ENCODE measurements around the gene OR7E24. TPM values are rescaled to one million over a fixed set of nuclear protein-coding genes. Genes with fewer than 3 reads are reported as not detected.
"Not testable (repeated sequence)": the region's sequence is repeated elsewhere in the genome, so short reads cannot be mapped to it uniquely, and the experiment has no call there.

The OR7E24 gene
- total RNA-seq, result not detected

DNA sequence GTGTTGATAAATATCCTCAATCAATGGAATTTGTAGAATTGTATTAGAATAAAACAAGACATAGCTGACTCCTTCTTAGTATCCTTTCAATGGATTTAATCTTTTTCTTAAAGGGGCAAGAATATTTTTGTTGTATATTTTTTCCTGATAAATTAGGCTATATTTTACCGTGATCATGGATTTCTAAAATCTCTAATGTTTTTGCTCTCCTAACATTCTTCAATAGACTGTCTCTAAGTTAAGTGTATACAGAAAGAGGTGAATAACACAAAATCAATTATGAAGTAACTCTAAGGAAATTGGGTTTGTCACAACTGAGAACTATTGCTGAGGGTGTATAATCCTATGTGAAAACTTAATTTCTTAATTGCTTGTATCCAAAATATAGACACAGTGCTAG lies at the start of gene OR7E24:
OR7E24 (plus strand) TSS at position 301 of the 400 bp plus-strand sequence. CDS start 114 bp downstream, outside the sequence.
- H3K4me3 Mint-ChIP-seq, result no peak within 1 kb of the TSS
- ATAC-seq (ENCODE audit: low read depth) (no peak), DNase-seq (no peak)
- H3K4me1 Mint-ChIP-seq, result no peaks in the 10 kb centered on the region
- no peak within 1 kb of the TSS for H3K27ac Mint-ChIP-seq
- POLR2A ChIA-PET, result no interaction called here
- peaks cover 2% of the 10 kb centered on the region for H3K27me3 Mint-ChIP-seq
- no peaks in the 10 kb centered on the region for H3K36me3 Mint-ChIP-seq
- H3K9me3 Mint-ChIP-seq, result peaks cover 5% of the 10 kb centered on the region

DNA sequence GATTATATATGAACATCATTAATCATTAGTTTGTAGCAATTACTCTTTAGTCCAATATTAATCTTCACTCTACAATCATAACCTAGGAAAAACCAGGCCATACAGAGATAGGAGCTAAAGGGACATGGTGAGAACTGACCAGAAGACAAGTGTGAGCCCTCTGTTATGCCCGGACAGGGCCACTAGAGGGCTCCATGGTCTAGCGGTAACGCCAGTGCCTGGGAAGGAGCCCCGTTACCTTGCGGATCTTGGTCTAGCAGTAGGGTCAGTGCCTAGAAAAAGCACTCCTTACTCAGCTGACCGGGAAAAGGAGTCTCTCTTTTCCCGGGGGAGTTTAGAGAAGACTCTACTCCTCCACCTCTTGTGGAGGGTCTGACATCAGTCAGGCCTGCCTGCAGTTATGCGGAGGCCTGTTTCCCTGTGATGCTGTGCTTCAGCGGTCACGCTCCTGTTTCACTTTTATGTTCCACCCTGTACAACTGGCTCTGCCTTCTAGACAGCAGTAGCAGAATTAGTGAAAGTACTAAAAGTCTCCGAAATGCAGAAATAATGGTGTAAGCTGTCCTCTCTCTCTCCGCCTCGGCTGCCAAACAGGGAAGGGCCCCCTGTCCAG lies 45.1 kb upstream of the OR7E24 start:
- peak; percentile 47 for ATAC-seq (ENCODE audit: low read depth)
- Mint-ChIP-seq H3K4me3 (peak overlapping the region; percentile 65), H3K27me3 (peaks cover 8% of the 10 kb centered on the region), H3K4me1 (peaks cover 1% of the 10 kb centered on the region), H3K9me3 (no peaks in the 10 kb centered on the region), H3K27ac (no peak overlapping the region), H3K36me3 (no peaks in the 10 kb centered on the region)
- POLR2A ChIA-PET, result interaction anchor here (0.6 kb wide), 1 partner anchor 590 kb away, joined by 6 read pairs; no protein-coding TSS in a partner anchor
- DNase-seq, result peak; percentile 72

DNA sequence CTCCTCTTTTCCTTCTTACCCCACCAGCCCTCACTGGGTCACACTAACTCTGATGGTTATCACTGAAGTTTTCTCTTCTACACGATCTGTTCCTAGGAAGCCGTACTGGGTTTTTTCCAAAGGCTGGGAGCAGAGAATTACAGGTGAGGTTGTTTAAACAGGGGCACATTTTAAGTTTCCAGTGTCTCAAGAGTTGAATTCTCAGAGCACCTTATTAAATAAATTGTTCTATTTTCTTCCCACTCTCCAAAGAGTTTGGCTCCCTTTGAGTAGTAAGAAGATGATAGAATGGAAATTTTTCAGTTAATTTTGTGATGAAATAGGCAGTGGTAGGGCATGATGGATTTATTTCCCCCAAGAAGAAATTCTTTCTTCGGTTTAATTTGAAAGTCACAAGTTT lies 31.2 kb upstream of the OR7E24 start, which contains the start of gene OR7D4:
OR7D4 (minus strand) TSS at position 101 of the 400 bp plus-strand sequence. CDS start 4,752 bp downstream, outside the sequence.
- DNase-seq (no peak), ATAC-seq (ENCODE audit: low read depth) (no peak)
- H3K27ac Mint-ChIP-seq, result no peak within 1 kb of the TSS
- no peaks in the 10 kb centered on the region for H3K36me3 Mint-ChIP-seq
- no peak within 1 kb of the TSS for H3K4me3 Mint-ChIP-seq
- no peaks in the 10 kb centered on the region for H3K4me1 Mint-ChIP-seq
- H3K9me3 Mint-ChIP-seq, result peaks cover 7% of the 10 kb centered on the region
- POLR2A ChIA-PET, result no interaction called here
- no peaks in the 10 kb centered on the region for H3K27me3 Mint-ChIP-seq

DNA sequence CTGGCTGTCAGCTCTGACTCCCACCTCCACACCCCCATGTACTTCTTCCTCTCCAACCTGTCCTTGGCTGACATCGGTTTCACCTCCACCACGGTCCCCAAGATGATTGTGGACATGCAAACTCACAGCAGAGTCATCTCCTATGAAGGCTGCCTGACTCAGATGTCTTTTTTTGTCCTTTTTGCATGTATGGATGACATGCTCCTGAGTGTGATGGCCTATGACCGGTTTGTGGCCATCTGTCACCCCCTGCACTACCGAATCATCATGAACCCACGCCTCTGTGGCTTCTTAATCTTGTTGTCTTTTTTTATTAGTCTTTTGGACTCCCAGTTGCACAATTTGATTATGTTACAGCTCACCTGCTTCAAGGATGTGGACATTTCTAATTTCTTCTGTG lies 506 bp downstream of the OR7E24 start:
- H3K4me1 Mint-ChIP-seq, result no peaks in the 10 kb centered on the region
- H3K36me3 Mint-ChIP-seq, result no peaks in the 10 kb centered on the region
- H3K27me3 Mint-ChIP-seq, result peaks cover 2% of the 10 kb centered on the region
- DNase-seq (no peak), ATAC-seq (ENCODE audit: low read depth) (no peak)
- H3K4me3 Mint-ChIP-seq, result no peak overlapping the region
- POLR2A ChIA-PET, result no interaction called here
- H3K9me3 Mint-ChIP-seq, result peaks cover 5% of the 10 kb centered on the region
- no peak overlapping the region for H3K27ac Mint-ChIP-seq

DNA sequence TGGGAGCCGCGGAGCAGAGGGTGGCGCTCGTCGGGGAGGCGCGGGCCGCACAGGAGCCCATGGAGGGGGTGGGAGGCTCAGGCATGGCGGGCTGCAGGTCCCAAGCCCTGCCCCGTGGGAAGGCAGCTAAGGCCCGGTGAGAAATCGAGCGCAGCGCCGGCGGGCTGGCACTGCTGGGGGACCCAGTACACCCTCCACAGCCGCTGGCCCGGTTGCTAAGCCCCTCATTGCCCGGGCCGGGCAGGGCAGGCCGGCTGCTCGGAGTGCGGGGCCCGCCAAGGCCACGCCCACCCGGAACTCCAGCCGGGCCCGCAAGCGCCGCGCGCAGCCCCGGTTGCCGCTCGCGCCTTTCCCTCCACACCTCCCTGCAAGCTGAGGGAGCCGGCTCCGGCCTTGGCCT lies 32.8 kb downstream of the OR7E24 start:
- H3K27ac Mint-ChIP-seq, result peak overlapping the region; percentile 63
- peak overlapping the region; percentile 65 for H3K4me3 Mint-ChIP-seq
- POLR2A ChIA-PET, result interaction anchor here (0.6 to 0.7 kb wide), 2 partner anchors 26 to 151 kb away, joined by 3 read pairs; partner anchors contain the start of gene ZNF699
- peaks cover 23% of the 10 kb centered on the region for H3K9me3 Mint-ChIP-seq
- not testable (repeated sequence) for H3K4me1 Mint-ChIP-seq; H3K27me3 Mint-ChIP-seq; ATAC-seq (ENCODE audit: low read depth)
- H3K36me3 Mint-ChIP-seq, result peaks cover 11% of the 10 kb centered on the region
- DNase-seq, result peak; percentile 66

DNA sequence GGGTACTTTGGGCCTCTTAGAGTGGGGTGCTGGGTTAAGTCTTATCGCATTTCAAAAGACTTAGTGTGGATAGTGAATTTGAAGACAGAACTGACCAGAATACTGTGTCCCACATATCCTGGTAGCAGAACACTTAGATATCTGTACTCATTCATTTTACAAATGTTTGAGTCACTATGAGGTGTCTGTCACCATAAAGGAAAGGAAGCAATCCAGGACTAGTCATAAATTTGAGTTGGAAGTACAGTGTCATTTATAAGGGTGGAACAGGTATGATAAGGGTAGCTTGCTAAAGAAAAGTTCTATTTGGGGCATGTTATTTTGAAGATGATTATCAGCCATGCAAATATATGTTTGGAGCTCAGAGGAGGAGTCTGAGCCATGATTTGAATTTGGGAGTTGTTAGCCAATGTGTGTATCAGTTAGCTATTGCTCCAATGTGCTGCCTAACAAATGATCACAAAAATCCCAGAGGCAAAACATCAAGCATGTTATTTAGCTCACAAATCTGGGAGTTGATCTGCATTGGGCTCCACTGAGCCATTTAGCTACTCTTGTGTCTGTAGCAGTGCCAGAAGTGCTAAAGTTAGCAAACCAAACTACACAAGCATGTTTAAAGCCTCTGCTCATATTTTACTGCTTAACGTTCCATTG lies 38.6 kb downstream of the OR7E24 start:
- H3K27me3 Mint-ChIP-seq, result no peaks in the 10 kb centered on the region
- POLR2A ChIA-PET, result no interaction called here
- H3K36me3 Mint-ChIP-seq, result peaks cover 41% of the 10 kb centered on the region
- H3K9me3 Mint-ChIP-seq, result peaks cover 31% of the 10 kb centered on the region
- no peaks in the 10 kb centered on the region for H3K4me1 Mint-ChIP-seq
- no peak overlapping the region for H3K4me3 Mint-ChIP-seq
- ATAC-seq (ENCODE audit: low read depth) (no peak), DNase-seq (no peak)
- H3K27ac Mint-ChIP-seq, result no peak overlapping the region

DNA sequence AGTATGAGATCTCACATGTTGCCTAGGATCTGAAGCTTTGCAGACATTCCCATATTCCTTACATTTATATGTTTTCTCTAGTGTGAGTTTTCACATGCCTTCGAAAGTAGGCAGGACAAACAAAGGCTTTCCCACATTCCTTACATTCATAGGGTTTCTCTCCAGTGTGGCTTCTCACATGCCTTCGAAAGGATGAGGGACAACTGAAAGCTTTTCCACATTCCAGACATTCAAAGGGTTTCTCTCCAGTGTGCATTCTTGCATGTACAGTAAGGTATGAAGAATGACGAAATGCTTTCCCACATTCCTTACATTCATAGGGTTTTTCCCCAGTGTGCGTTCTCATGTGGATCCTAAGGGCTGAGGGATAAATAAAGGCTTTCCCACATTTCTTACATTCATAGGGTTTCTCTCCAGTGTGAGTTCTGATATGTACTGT lies 44.7 kb downstream of the OR7E24 start:
- POLR2A ChIA-PET, result no interaction called here
- H3K27me3 Mint-ChIP-seq, result no peaks in the 10 kb centered on the region
- ATAC-seq (ENCODE audit: low read depth) (no peak), DNase-seq (no peak)
- peaks cover 44% of the 10 kb centered on the region for H3K9me3 Mint-ChIP-seq
- no peaks in the 10 kb centered on the region for H3K4me1 Mint-ChIP-seq
- H3K36me3 Mint-ChIP-seq, result peaks cover 75% of the 10 kb centered on the region
- H3K4me3 Mint-ChIP-seq, result no peak overlapping the region
- H3K27ac Mint-ChIP-seq, result no peak overlapping the region

DNA sequence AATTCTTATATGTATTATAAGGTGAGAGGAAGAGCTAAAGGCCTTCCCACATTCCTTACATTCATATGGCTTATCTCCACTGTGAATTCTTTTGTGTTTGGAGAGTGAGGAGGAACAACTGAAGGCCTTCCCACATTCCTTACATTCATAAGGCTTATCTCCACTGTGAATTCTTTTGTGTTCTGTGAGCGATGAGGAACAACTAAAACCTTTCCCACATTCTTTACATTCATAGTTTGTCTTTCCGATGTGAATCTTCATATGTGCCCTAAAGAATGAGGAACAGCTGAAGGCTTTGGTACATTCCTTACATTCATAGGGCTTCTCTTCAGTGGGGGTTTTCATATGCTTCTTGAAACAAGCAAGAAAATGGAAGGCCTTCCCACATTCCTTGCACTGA lies 45.6 kb downstream of the OR7E24 start:
- Mint-ChIP-seq H3K4me1 (no peaks in the 10 kb centered on the region), H3K4me3 (no peak overlapping the region), H3K36me3 (peaks cover 83% of the 10 kb centered on the region), H3K27ac (no peak overlapping the region), H3K27me3 (no peaks in the 10 kb centered on the region), H3K9me3 (peaks cover 49% of the 10 kb centered on the region)
- ATAC-seq (ENCODE audit: low read depth) (no peak), DNase-seq (no peak)
- POLR2A ChIA-PET, result no interaction called here

Other genes starting within 250 kb of the OR7E24 start
- gene MUC16, start 240.5 kb upstream of the OR7E24 start, total RNA-seq, result under 1 TPM; 0.03 to 0.09 TPM
- not detected for gene OR1M1, start 163.9 kb upstream of the OR7E24 start, total RNA-seq
- gene OR7G2, start 143.5 kb upstream of the OR7E24 start, total RNA-seq, result not detected
- gene OR7G1, start 135.2 kb upstream of the OR7E24 start, total RNA-seq, result not detected
- not detected for gene OR7G3, start 124.0 kb upstream of the OR7E24 start, total RNA-seq
- gene ZNF317, start 110.5 kb upstream of the OR7E24 start, total RNA-seq, result 10 to 100 TPM; 49.7 to 50.0 TPM
- gene OR7D2, start 72.0 kb upstream of the OR7E24 start, total RNA-seq, result not detected
- gene OR7D4, start 31.3 kb upstream of the OR7E24 start, total RNA-seq, result not detected
- gene ZNF699, start 58.9 kb downstream of the OR7E24 start, total RNA-seq, result 10 to 100 TPM; 13.1 to 14.2 TPM
- gene ZNF559, start 73.2 kb downstream of the OR7E24 start, total RNA-seq, result 10 to 100 TPM; 29.1 to 29.6 TPM
- gene ZNF177, start 112.1 kb downstream of the OR7E24 start, total RNA-seq, result 1 to 10 TPM; 1.5 to 2.4 TPM
- gene ZNF266, start 184.6 kb downstream of the OR7E24 start, total RNA-seq, result 10 to 100 TPM; 68.9 to 72.3 TPM
- gene ZNF560, start 247.7 kb downstream of the OR7E24 start, total RNA-seq, result under 1 TPM; 0.33 to 0.34 TPM

Data from activated naive CD8-positive, alpha-beta T cell treated with anti-CD3 and anti-CD28 coated beads, Interleukin-2, amount 10 ng/mL, durations not matched to agents 7 days and 5 days (primary cell).